HG02840 (cell line): ENCODE measurements around the gene USP33.
"Not testable (repeated sequence)": the region's sequence is repeated elsewhere in the genome, so short reads cannot be mapped to it uniquely, and the experiment has no call there.

ENCODE experiments used
- ATAC-seq: cut with Tn5 transposase; IDR thresholded peaks from one replicate; pipeline ENCODE4 v1.9.1; 2021; ENCODE audit warnings: mild to moderate bottlenecking, moderate library complexity, moderate number of reproducible peaks; ENCODE audit not compliant: unreplicated experiment, low FRiP score

Gene USP33

GRCh38 chr1:77759071-77760028, at the start of gene USP33:
USP33 (minus strand) TSS chr1:77759852; CDS start chr1:77741697, 18,155 bp downstream.
- ATAC-seq, result peak; percentile 93

DNA sequence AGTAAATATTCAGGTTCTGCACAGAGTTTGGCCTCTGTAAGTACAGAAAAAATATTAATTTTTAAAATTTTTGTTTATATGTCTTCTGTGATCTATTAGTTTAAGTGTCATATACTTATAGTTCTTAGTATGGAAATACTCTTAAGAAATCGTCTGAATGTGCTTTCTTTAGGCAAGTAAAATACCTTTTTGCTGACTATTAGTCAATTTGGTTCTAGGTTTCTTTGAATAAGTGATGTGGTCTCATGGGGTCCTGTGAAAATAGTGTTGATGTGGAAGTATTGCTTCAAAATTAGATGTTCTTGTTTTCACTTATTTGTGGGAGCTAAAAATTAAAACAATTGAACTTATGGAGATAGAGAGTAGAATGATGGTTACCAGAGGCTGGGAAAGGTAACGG, 43.7 kb upstream of the USP33 start:
- ATAC-seq, result no peak

DNA sequence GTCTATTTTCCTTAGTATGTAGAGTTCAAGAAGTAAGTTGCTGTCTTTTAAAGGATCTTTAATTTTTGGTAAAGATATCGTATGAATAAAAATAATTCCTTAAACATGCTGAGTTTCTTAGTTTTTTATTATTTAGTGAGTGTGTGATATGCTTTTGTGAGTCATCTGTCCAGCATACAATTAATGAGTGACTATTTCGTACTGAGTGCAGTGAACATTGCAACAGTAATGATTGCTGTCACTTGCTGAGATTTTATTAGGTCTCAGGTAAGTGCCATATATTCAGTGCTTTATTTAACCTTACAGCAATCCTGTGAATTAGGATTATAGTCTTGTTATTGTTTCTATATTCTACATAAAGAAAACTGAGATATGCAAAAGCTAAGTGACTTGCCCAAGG, 42.4 kb upstream of the USP33 start:
- no peak for ATAC-seq

- no peak for ATAC-seq
Measured at GRCh38 chr1:77797991-77798390, 38.3 kb upstream of the USP33 start.

- ATAC-seq, result no peak
Measured at GRCh38 chr1:77796695-77797405, 37.2 kb upstream of the USP33 start.

DNA sequence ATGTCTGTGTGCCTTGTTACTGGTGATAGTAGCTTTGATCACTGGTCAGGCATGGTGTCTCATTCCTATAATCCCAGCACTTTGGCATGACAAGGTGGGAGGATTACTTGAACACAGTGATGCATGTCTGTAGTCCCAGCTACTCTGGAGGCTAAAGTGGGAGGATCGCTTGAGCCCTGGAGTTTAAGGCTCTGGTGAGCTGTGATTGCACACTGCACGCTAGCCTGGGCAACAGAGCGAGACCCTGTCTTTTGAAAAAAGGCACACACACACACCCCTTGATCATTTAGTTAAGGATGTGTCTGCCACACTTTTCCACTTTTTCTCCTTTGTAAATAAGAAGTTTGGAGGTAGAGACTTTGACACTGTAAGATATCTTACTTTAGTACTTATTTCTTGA, 34.9 kb upstream of the USP33 start:
- ATAC-seq, result no peak

DNA sequence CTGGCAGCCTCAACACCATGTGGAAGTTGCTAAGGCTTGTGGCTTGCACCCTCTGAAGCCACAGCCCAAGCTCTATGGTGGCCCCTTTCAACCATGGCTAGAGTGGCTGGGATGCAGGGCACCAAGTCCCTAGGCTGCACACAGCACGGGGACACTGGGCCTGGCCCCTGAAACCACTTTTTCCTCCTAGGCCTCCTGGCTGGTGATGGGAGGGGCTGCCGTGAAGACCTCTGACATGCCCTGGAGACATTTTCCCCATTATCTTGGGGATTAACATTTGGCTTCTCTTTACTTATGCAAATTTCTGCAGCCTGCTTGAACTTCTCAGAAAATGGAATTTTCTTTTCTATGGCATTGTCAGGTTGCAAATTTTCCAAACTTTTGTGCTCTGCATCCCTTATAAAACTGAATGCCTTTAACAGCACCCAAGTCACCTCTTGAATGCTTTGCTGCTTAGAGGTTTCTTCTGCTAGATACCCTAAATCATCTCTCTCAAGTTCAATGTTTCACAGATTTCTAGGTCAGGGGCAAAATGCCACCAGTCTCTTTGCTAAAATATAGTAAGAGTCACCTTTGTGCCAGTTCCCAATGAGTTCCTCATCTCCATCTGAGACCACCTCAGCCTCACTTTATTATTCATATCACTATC, 26.6 kb upstream of the USP33 start:
- ATAC-seq, result not testable (repeated sequence)

DNA sequence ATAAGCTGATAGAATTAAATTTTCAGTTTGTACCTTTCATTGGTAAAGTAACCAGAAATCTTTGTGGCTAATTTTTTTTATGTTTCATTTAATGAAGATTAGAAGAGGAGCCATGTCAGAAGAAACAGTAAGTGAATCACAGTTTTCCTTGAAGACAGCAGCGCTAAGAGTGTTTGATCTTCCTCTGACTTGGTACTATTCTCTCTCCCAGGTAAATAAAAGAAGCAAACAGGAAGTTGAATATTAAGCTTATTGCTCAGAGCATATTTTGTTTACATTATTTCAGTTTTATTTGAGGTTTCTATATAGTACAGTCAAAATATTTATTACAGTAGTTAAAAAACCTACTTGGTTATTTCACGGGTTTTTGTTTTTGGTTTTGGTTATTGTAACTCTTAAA, 23.5 kb upstream of the USP33 start:
- ATAC-seq, result no peak

- no peak for ATAC-seq
Measured at GRCh38 chr1:77781683-77782082, 22.0 kb upstream of the USP33 start.

DNA sequence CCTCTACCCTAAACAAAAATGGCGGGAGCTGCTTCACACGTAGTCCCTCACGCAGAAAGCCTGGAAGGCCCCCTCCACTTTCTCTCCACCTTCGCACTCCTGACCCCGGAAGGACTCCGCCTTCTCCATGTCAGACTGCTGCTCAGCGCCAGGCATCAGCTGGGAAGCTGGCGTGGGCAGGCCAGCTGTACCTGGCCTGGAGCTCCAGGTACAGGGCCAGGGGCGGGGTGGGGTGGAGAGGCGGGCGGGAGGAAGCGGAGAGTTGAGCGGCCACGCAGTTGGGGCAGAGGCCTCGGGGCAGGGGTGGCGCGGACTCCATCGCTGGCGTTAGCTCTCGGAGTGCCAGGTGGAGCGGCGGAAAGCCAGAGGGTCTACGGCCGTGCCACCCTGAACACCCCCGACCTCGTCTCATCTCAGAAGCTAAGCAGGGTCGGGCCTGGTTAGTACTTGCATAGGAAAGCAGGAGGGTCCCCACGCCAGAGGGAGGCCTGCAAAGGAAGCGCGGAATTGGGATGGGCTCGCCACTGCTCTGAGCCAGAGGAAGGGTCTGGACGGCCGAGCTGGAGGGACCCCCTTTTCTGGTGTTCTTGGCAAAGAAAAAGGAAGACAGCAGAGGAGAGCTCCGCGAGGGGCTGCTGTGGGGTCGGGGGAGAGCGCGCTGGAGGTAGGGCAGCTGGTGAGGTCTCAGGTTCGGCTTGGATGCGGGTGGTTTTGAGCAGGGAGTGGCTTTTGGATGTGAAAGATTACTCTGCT, 20.1 kb upstream of the USP33 start, which contains the start of gene MIGA1:
Gene MIGA1 (plus strand): TSS at position 121 of the 753 bp plus-strand sequence. CDS start 3,604 bp downstream, outside the sequence.
- ATAC-seq, result peak; percentile 97

- ATAC-seq, result no peak
Measured at GRCh38 chr1:77776007-77776700, 16.5 kb upstream of the USP33 start.

DNA sequence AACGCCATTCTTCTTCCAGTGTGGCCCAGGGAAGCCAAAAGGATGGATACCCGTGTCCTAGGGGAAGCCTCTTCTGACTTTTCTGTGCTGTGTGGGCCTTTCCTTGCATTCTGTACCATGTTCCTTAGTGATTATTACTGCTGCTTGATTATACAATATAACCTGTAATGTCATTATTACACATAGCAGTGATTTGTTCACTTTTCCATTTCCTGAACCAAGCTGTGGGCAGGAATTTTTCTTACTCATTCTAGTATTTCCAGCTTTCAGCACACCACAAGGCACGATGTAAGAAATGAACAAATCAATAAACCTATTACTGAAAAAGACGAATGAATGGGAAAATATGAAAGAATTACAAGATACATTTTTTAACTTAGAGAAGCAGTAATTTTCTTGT, 8.4 kb upstream of the USP33 start:
- ATAC-seq, result no peak

DNA sequence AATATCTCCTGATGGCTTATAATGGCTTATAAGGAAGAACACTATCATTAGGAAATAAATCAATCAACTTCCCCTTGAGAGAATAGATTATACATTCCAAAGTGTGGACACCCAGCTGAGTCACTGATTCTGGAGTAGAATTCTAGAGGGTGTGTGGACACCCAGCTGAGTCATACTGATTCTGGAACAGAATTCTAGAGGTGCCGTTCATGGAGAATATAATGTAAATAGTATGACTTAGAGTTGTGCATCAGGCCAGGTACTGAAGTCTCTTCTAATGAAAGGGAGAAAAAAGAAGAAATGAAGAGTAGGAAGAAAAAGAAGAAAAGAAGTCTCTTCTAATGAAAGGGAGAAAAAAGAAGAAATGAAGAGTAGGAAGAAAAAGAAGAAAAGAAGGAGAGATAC, 2.4 kb upstream of the USP33 start:
- ATAC-seq, result no peak

DNA sequence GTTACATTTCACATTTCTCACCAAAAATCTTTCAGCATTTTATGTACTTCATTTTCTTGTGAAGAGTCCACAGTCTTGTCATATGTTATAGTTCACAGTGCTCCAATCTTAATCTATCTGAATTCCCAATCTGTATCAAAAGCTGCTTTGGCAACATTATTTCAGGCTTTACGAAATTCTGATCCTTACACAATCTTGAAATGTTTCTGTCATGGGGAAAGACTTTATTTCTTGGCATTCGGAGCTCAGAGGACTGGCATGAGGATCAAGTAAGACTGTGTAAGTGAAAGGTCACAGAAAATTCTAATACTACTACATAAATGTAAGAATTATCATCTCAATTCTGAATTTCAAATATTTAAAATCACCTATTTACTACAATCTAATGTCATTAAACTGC, 2.0 kb downstream of the USP33 start:
- ATAC-seq, result no peak

- no peak for ATAC-seq
Measured at GRCh38 chr1:77757066-77757584, 2.5 kb downstream of the USP33 start.

- ATAC-seq, result no peak
Measured at GRCh38 chr1:77756052-77756754, 3.4 kb downstream of the USP33 start.

DNA sequence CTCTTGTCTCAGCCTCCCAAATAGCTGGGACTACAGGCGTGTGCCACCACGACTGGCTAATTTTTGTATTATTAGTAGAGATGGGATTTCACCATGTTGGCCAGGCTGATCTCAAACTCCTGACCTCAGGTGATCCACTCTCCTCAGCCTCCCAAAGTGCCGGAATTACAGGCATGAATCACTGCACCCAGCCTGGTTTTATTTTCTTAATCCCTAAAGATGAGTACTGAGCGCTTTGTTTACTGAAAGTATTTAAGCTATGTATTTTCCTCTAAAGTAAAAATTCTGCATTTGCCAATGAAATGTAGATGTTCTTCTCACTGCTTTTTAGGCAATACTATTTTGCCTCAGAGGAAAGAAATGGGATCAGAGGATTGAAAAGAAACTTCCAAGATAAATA, 10.2 kb downstream of the USP33 start:
- ATAC-seq, result not testable (repeated sequence)

GRCh38 chr1:77744576-77744975, 15.1 kb downstream of the USP33 start:
- no peak for ATAC-seq
